K562 (cell line): ENCODE measurements around the gene SERTAD1.

Experiments used
- BMI1 ChIP-seq: fragments of 150-350 bp; IDR thresholded peaks from 2 replicates; pipeline ENCODE4 v1.6.1; 2014; ENCODE audit warnings: low read length
- BRF1 ChIP-seq: IDR thresholded peaks from 3 replicates; pipeline ENCODE4 v1.6.1; 2011; ENCODE audit warnings: borderline replicate concordance, mild to moderate bottlenecking; ENCODE audit not compliant: insufficient read length; ENCODE audit errors: extremely low read depth
- KDM1A ChIP-seq, 2 experiments: fragments of 450-650 bp; IDR thresholded peaks; 2 replicates each; pipeline ENCODE4 v1.6.1; 2016; ENCODE audit warnings: mild to moderate bottlenecking in 2 of 2
- MAFK ChIP-seq: IDR thresholded peaks from 2 replicates; pipeline ENCODE4 v1.6.1; 2011; ENCODE audit warnings: low read length, improper control_type of control experiment
- NFE2 ChIP-seq: IDR thresholded peaks from 2 replicates; pipeline ENCODE4 v1.6.1; 2014; ENCODE audit warnings: antibody characterized with exemption, low read depth
- PCBP2 ChIP-seq: fragments of 200-400 bp; formaldehyde crosslinking; IDR thresholded peaks from 2 replicates; pipeline ENCODE4 v1.6.1; 2018; ENCODE audit warnings: low read length, low read depth, mild to moderate bottlenecking, moderate library complexity; ENCODE audit not compliant: poor library complexity, severe bottlenecking
- RAD51 ChIP-seq: fragments of 450-650 bp; IDR thresholded peaks from 2 replicates; pipeline ENCODE4 v1.7.1; 2016; ENCODE audit warnings: low read depth, mild to moderate bottlenecking, borderline replicate concordance
- ZNF3 ChIP-seq: fragments of 250-450 bp; sonication (Bioruptor Pico); IDR thresholded peaks from 2 replicates; pipeline ENCODE4 v1.5.0; 2021; ENCODE audit warnings: mild to moderate bottlenecking, moderate library complexity
- ZNF354B ChIP-seq: fragments of 250-450 bp; sonication (Bioruptor Pico); IDR thresholded peaks from 2 replicates; pipeline ENCODE4 v1.4.0; 2020
- ZZZ3 ChIP-seq: fragments of 450-650 bp; IDR thresholded peaks from 2 replicates; pipeline ENCODE4 v1.6.1; 2016; ENCODE audit warnings: antibody characterized with exemption, mild to moderate bottlenecking, moderate library complexity
- TF ChIP-seq, protein P1 (sequence below), 3 experiments: IDR thresholded peaks in 2 of 3; conservative IDR thresholded peaks in 1 of 3; 2 replicates each; pipeline ENCODE4 v1.5.1; 2011 to 2012; ENCODE audit warnings: low read length in 3 of 3, mild to moderate bottlenecking in 3 of 3, control low read depth in 2 of 3, improper control_type of control experiment in 1 of 3, inconsistent platforms in 1 of 3, low read depth in 1 of 3, mixed read lengths in 1 of 3, moderate library complexity in 1 of 3; ENCODE audit not compliant: insufficient read depth in 2 of 3
- TF ChIP-seq, protein P2 (sequence below): fragments of 250-450 bp; sonication (Bioruptor Pico); IDR thresholded peaks from 2 replicates; pipeline ENCODE4 v1.6.1; 2021; ENCODE audit warnings: mild to moderate bottlenecking
- TF ChIP-seq, protein P3 (sequence below): fragments of 250-450 bp; sonication (Bioruptor Pico); IDR thresholded peaks from 2 replicates; pipeline ENCODE4 v1.8.0; 2022; ENCODE audit warnings: moderate library complexity, mild to moderate bottlenecking, inconsistent platforms

DNA sequence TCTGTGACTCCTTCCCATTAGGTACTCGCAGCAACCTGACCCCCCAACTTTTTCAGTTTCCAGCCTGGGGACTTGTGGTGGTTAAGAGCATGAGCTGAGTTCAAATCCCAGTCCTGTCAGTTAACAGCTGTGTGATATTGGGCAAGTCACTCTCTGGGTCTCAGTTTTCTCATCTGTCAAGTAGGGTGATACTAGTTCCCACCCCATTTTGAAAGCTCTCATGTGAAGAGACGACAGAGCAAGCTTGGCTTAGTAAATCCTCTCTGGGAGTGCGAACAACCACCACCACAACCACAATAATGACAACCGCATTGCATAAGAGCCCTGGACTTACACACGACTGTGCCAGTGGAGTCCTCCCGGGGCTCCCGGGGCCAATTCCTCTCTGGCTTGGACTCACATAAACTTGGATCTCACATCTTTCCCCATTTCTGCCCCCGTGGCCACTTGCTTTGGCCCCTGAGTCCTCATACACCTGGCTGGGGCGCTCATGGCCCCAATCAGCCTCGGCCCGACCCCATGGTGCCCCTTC lies 39.3 kb upstream of the SERTAD1 start:
- TF ChIP-seq ZZZ3 (no peak), BRF1 (no peak), KDM1A (IDR thresholded peaks at IDR 0.05) (peak; percentile 91 to 96), ZNF354B (CRISPR knock-in tag) (no peak), NFE2 (no peak), ZNF3 (CRISPR knock-in tag) (no peak), BMI1 (no peak), RAD51 (no peak), PCBP2 (no peak), MAFK (no peak)
- TF ChIP-seq, protein P1, sequence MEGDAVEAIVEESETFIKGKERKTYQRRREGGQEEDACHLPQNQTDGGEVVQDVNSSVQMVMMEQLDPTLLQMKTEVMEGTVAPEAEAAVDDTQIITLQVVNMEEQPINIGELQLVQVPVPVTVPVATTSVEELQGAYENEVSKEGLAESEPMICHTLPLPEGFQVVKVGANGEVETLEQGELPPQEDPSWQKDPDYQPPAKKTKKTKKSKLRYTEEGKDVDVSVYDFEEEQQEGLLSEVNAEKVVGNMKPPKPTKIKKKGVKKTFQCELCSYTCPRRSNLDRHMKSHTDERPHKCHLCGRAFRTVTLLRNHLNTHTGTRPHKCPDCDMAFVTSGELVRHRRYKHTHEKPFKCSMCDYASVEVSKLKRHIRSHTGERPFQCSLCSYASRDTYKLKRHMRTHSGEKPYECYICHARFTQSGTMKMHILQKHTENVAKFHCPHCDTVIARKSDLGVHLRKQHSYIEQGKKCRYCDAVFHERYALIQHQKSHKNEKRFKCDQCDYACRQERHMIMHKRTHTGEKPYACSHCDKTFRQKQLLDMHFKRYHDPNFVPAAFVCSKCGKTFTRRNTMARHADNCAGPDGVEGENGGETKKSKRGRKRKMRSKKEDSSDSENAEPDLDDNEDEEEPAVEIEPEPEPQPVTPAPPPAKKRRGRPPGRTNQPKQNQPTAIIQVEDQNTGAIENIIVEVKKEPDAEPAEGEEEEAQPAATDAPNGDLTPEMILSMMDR (IDR thresholded peaks at IDR 0.05 in 2 of 3, conservative IDR thresholded peaks at IDR 0.05 in 1 of 3; ENCODE audit: insufficient read depth in 2 of 3, low read depth in 1 of 3, low read length in 3 of 3), result no peak
- TF ChIP-seq, protein P2, sequence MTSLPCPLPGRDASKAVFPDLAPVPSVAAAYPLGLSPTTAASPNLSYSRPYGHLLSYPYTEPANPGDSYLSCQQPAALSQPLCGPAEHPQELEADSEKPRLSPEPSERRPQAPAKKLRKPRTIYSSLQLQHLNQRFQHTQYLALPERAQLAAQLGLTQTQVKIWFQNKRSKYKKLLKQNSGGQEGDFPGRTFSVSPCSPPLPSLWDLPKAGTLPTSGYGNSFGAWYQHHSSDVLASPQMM (CRISPR knock-in tag), result no peak
- TF ChIP-seq, protein P3, sequence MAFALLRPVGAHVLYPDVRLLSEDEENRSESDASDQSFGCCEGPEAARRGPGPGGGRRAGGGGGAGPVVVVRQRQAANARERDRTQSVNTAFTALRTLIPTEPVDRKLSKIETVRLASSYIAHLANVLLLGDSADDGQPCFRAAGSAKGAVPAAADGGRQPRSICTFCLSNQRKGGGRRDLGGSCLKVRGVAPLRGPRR (CRISPR knock-in tag), result no peak
